Astrocyte of the spinal cord (primary cell): ENCODE data around the gene RPS10.

Source experiments
- DNase-seq: peaks from one replicate; pipeline ENCODE4 v3.0.0; 2011; ENCODE audit warnings: low read depth, low spot score
- H3K4me3 ChIP-seq: 2 replicates; pipeline ENCODE4 v1.5.1; 2011; ENCODE audit warnings: low read depth, mild to moderate bottlenecking, low read length, moderate library complexity
- in situ Hi-C: cut with HindIII; loops from 2 replicates; pipeline ENCODE4 v1.10.0; 2017; ENCODE audit warnings: low sequenced_read_pairs
- TF ChIP-seq, protein P1 (sequence below): IDR thresholded peaks from 2 replicates; pipeline ENCODE4 v1.5.1; 2012; ENCODE audit warnings: low read depth, mild to moderate bottlenecking, low read length, inconsistent platforms

Gene RPS10

DNA sequence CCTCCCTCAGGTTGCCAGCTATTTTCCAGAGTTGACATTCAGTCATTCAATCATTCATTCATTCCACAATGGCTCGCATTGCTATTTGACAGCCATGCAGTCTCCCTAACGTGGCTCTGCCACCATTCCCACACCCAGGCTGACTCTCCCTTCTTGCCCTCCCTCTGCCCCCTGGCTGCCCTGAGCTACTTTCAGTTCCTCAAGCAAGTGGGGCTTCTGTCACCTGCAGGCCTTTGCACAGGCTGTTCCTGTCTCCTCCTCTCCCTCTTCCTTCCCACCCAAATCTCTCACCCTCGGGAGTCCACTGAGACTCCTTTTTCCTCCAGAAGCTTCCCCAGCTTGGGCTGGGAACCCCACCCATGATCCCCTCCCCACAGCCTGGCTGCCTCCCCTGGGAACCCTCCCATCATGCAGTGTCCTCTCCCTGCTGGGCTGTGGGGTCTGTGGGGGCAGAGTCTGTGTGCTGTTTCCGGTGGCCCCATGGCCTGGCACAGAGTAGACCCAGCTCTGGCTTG is 42.6 kb upstream of the RPS10 start:
- TF ChIP-seq, protein P1, sequence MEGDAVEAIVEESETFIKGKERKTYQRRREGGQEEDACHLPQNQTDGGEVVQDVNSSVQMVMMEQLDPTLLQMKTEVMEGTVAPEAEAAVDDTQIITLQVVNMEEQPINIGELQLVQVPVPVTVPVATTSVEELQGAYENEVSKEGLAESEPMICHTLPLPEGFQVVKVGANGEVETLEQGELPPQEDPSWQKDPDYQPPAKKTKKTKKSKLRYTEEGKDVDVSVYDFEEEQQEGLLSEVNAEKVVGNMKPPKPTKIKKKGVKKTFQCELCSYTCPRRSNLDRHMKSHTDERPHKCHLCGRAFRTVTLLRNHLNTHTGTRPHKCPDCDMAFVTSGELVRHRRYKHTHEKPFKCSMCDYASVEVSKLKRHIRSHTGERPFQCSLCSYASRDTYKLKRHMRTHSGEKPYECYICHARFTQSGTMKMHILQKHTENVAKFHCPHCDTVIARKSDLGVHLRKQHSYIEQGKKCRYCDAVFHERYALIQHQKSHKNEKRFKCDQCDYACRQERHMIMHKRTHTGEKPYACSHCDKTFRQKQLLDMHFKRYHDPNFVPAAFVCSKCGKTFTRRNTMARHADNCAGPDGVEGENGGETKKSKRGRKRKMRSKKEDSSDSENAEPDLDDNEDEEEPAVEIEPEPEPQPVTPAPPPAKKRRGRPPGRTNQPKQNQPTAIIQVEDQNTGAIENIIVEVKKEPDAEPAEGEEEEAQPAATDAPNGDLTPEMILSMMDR = no peak
- H3K4me3 ChIP-seq = no peak overlapping the region
- DNase-seq = no peak
- in situ Hi-C loops = no loop called here

DNA sequence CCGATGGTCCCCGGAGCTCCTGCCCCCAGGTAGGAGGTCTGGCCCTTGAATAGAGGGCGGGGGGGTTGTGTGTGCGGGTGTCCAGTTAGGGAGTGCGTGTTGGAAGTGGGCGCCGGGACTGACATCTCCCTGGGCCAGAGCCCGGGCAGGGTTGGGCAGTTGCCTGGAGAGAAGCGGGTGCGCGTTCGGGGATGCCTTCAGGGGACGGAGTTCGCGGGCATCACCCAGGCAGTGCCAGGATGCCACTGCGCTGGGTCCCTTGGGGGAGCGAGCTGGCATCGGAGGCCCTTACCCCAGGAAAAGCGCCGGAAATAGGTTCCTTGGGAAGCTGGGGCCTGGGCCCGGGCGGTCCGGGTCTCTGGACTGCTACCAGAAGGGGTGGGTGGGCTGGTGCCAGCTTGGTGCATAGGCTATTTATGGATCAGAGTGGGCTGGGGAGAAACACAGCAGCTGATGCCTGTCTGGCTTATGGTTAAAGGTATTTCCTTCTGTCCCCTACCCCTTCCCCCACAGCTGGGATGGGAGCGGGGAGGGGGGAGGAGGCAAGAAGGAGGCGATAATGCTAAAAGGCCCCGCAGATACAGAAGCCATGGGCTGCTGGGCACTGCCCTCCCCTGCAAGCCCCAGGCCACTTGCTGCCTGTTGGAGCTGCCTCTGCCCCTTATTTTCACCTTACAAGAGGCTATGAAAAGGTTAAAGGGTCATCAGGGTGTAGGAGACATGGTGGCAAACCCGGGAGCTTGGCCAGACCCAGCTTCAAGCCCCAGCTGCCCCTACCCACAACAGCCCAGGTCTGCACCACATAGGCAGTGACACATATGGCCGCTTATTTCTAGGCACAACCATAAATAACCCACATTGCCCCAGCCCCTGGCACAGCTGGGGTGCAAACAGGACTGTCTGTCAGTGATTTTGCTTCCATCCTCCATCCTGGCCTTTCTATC is 40.6 kb upstream of the RPS10 start:
- no peak for DNase-seq
- TF ChIP-seq, protein P1 = no peak
- H3K4me3 ChIP-seq = no peak overlapping the region
- in situ Hi-C loops = no loop called here

DNA sequence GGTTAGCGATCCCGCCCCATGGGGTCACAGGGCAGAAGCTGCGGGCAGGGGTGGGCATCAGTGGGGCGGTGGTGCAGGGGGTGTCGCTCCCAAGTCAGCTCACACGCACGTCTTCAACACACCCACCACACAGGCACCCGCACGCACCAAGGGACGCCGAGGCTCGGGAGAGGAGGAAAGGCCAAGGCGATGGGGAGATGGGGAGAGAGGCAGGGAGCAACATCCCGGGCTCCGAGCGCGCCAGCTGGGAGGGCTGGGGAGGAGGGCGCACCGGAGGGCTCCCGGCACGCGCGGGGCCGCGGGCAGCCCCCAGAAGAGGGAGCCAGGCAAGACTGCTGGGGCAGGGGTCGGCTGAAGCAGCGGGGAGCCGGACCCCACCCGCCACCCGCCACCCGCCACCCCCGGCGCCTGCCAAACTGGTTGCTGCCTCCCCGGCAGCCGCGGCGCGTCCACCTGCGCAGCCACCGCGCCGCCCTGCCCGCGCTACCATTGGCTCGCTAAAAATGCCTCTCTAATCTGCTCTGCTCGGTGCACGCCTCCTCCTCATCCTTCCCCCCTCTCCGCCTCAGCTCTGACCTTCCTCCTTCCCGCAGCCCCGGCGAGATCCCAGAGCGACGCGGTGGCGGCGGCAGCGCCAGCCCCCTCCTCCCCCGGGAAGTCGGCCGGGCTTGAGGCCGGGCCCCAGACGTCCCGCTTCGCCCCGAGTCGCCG is 39.8 kb upstream of the RPS10 start, which contains the start of gene PACSIN1:
Gene PACSIN1 (plus strand): TSS at position 546 of the 711 bp plus-strand sequence. CDS start 60,230 bp downstream, outside the sequence.
- in situ Hi-C loops = no loop called here
- TF ChIP-seq, protein P1 = no peak
- DNase-seq = no peak
- no peak within 1 kb of the TSS for H3K4me3 ChIP-seq

DNA sequence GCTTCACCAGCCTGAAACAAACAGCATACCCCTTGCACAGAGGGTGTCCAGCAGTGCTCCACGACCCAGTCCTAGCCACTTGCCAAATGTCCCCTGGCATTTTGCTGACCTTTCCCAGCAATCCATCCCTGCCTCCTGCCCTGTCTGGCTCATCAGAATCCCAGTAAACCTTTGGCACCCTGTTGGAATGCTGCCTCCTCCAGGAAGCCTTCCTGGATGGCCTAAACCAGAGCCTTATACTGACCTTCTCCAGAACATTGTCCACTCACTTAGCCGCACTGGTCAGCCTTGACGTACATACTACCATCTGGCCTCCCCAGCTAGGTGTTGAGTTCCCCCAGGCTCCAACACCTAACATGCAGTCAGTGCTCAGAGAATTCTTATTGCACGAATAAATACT is 38.0 kb upstream of the RPS10 start:
- DNase-seq = no peak
- TF ChIP-seq, protein P1 = no peak
- H3K4me3 ChIP-seq = no peak overlapping the region
- in situ Hi-C loops = no loop called here

DNA sequence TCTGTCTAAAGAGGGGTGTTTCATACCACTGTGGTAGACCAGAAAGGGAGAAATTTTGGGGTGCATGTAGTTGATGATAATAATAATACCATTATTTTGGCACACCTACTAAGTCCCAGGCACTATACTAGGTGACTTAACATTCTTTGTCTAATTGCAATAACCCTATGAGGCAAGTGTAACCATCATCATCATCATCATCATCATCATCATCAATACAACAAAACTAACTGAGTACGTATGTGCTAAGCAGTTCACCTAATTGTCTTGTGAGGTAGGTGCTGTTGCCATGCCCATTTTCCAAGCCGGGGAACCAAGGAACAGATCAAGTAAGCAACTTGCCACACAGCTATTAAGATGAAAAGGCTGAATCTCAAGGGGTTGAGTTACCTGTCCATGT is 37.4 kb upstream of the RPS10 start:
- DNase-seq = no peak
- TF ChIP-seq, protein P1 = no peak
- in situ Hi-C loops = no loop called here
- H3K4me3 ChIP-seq = no peak overlapping the region

DNA sequence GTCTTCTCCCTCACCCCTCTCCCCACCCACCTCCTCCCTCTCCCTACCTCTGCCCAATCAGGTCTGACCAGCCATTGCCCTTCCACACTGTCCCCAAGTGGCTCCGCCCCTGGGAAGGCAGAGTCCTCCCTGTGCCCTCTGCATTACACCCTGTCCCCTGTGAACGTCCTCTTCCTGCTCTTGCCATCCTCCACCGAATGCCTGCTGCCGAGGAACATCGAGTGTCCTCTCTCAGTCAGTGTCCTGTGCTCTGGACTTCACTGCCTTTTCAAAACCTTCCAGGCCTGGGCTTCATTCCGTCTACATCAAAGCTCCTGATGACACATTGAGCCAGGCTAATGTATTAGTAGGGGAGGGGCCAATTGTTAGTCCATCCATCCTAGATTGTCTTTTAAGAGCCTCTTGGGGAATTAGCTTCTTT is 36.7 kb upstream of the RPS10 start:
- TF ChIP-seq, protein P1 = no peak
- H3K4me3 ChIP-seq = no peak overlapping the region
- DNase-seq = no peak
- in situ Hi-C loops = no loop called here
